ENCODE results near the gene ZNF263. TPM values are rescaled to one million over a fixed set of nuclear protein-coding genes. Genes with fewer than 3 reads are reported as not detected.

Gene ZNF263
- total and polyA plus RNA-seq, 9 of the 15 experiments (the other 6 are each of a cell fraction or from before 2014, with no cell fraction given): 4.6 to 48.3 (median 31.8) TPM

DNA sequence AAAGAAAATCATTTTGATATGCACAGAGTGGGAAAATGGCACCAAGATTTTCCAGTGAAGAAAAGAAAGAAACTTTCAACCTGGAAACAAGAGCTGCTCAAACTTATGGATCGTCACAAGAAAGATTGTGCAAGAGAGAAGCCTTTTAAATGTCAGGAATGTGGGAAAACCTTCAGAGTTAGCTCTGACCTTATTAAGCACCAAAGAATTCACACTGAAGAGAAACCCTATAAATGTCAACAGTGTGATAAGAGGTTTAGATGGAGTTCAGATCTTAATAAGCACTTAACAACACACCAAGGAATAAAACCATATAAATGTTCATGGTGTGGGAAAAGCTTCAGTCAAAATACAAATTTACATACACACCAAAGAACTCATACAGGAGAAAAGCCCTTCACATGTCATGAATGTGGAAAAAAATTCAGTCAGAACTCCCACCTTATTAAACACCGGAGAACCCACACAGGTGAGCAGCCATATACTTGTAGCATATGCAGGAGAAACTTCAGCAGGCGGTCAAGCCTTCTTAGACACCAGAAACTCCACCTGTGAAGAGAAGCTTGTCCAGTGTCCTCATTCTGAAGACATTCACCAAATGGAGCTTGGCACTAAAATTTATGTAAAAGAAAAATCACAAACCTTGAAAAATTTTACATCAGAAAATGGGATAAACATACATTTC lies 34.2 kb downstream of the ZNF263 start (continued):
- TF ChIP-seq, protein P1, sequence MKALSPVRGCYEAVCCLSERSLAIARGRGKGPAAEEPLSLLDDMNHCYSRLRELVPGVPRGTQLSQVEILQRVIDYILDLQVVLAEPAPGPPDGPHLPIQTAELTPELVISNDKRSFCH (CRISPR knock-in tag; IDR thresholded peaks at IDR 0.05): no peak
- TF ChIP-seq, protein P1 (tag; IDR thresholded peaks at IDR 0.05): peak; percentile 92
- no peak for TF ChIP-seq ZNF253 (CRISPR knock-in tag; conservative IDR thresholded peaks at IDR 0.05)
- TF ChIP-seq, protein P2, sequence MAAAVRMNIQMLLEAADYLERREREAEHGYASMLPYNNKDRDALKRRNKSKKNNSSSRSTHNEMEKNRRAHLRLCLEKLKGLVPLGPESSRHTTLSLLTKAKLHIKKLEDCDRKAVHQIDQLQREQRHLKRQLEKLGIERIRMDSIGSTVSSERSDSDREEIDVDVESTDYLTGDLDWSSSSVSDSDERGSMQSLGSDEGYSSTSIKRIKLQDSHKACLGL (CRISPR knock-in tag; IDR thresholded peaks at IDR 0.05; ENCODE audit: borderline replicate concordance, poor library complexity, severe bottlenecking): no peak
- no peak for TF ChIP-seq NFE2L1 (tag; IDR thresholded peaks at IDR 0.05; ENCODE audit: borderline replicate concordance, low read depth)
- no peak for TF ChIP-seq YBX1 (IDR thresholded peaks at IDR 0.05)
- no peak for TF ChIP-seq ETV1 (tag; conservative IDR thresholded peaks at IDR 0.05; ENCODE audit: low read depth)
- peak; percentile 67; the same call in 1 of the 2 replicates for TF ChIP-seq MTA1 (IDR thresholded peaks at IDR 0.05; ENCODE audit: borderline replicate concordance)
- TF ChIP-seq HLTF (IDR thresholded peaks at IDR 0.05): no peak
- no peak for TF ChIP-seq EGR1 (conservative IDR thresholded peaks at IDR 0.05)
- TF ChIP-seq SMARCA4 (IDR thresholded peaks at IDR 0.05): no peak
- no peak for TF ChIP-seq SIN3A (IDR thresholded peaks at IDR 0.05; ENCODE audit: borderline replicate concordance in 2 of 2, control insufficient read depth in 1 of 2, low read depth in 2 of 2, low read length in 2 of 2)
- TF ChIP-seq HOXB6 (CRISPR knock-in tag; IDR thresholded peaks at IDR 0.05; ENCODE audit: borderline replicate concordance): no peak
- no peak; the same call in 1 of the 2 replicates for TF ChIP-seq ZNF507 (tag; conservative IDR thresholded peaks at IDR 0.05)
- TF ChIP-seq SMC3 (conservative IDR thresholded peaks at IDR 0.05; ENCODE audit: insufficient read depth, low read depth, low read length): no peak
- TF ChIP-seq, protein P3, sequence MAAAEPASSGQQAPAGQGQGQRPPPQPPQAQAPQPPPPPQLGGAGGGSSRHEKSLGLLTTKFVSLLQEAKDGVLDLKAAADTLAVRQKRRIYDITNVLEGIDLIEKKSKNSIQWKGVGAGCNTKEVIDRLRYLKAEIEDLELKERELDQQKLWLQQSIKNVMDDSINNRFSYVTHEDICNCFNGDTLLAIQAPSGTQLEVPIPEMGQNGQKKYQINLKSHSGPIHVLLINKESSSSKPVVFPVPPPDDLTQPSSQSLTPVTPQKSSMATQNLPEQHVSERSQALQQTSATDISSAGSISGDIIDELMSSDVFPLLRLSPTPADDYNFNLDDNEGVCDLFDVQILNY (CRISPR knock-in tag; IDR thresholded peaks at IDR 0.05): no peak
- TF ChIP-seq TEAD4 (IDR thresholded peaks at IDR 0.05; ENCODE audit: low read length): peak; percentile 78
- no peak for TF ChIP-seq TEAD4 (CRISPR knock-in tag; IDR thresholded peaks at IDR 0.05; ENCODE audit: borderline replicate concordance)
- no peak for TF ChIP-seq ESRRA (IDR thresholded peaks at IDR 0.05; ENCODE audit: borderline replicate concordance, low read depth)
- no peak for TF ChIP-seq HNRNPH1 (optimal IDR thresholded peaks at IDR 0.05; ENCODE audit: low read depth, low read length)
- no peak for TF ChIP-seq NRF1 (conservative IDR thresholded peaks at IDR 0.05 in 1 of 2, IDR thresholded peaks at IDR 0.05 in 1 of 2)
- no peak for TF ChIP-seq RHOXF2B (CRISPR knock-in tag; conservative IDR thresholded peaks at IDR 0.05)
- TF ChIP-seq TAF1 (IDR thresholded peaks at IDR 0.05; ENCODE audit: control insufficient read depth, extremely low read depth, insufficient read depth, low read length, severe bottlenecking): no peak
- no peak for TF ChIP-seq BDP1 (IDR thresholded peaks at IDR 0.05; ENCODE audit: insufficient read depth, insufficient read length)
- no peak for TF ChIP-seq ZBTB1 (CRISPR knock-in tag; IDR thresholded peaks at IDR 0.05; ENCODE audit: borderline replicate concordance, low read depth)
- TF ChIP-seq, protein P4, sequence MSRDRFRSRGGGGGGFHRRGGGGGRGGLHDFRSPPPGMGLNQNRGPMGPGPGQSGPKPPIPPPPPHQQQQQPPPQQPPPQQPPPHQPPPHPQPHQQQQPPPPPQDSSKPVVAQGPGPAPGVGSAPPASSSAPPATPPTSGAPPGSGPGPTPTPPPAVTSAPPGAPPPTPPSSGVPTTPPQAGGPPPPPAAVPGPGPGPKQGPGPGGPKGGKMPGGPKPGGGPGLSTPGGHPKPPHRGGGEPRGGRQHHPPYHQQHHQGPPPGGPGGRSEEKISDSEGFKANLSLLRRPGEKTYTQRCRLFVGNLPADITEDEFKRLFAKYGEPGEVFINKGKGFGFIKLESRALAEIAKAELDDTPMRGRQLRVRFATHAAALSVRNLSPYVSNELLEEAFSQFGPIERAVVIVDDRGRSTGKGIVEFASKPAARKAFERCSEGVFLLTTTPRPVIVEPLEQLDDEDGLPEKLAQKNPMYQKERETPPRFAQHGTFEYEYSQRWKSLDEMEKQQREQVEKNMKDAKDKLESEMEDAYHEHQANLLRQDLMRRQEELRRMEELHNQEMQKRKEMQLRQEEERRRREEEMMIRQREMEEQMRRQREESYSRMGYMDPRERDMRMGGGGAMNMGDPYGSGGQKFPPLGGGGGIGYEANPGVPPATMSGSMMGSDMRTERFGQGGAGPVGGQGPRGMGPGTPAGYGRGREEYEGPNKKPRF (IDR thresholded peaks at IDR 0.05; ENCODE audit: low read depth, low read length): no peak
